ENCODE measurements around the gene DRC3. TPM values are rescaled to one million over a fixed set of nuclear protein-coding genes. Genes with fewer than 3 reads are reported as not detected.
A peak's percentile ranks its signal among the peaks of the same experiment; 100 is the strongest.

The DRC3 gene
- total RNA-seq, 1 experiment from 2014 or later: 2.4 TPM

- no peaks in the 10 kb centered on the region for H3K79me2 ChIP-seq (ENCODE audit: insufficient read depth, low read length)
- TF ChIP-seq CTCF (IDR thresholded peaks at IDR 0.05 in 2 of 3, conservative IDR thresholded peaks at IDR 0.05 in 1 of 3; ENCODE audit: borderline replicate concordance in 1 of 3, insufficient read depth in 1 of 3, low read depth in 2 of 3, low read length in 2 of 3) (0 out of 6 replicates have a peak, but pooled peaks of 1 of the 3 experiments have one; percentile 5), REST (IDR thresholded peaks at IDR 0.05; ENCODE audit: low read depth) (no peak), SRF (IDR thresholded peaks at IDR 0.05; ENCODE audit: low read depth) (no peak)
- ChIA-PET CTCF (interaction anchor here (0.6 to 1.2 kb wide), 3 partner anchors 50 to 101 kb away, joined by 3 to 6 read pairs (median 5); no protein-coding TSS in a partner anchor), POLR2A (interaction anchor here (0.9 to 1.5 kb wide), 5 partner anchors 14 to 135 kb away, joined by 3 to 24 read pairs (median 6); partner anchors contain the start of gene SREBF1), RAD21 (ENCODE audit: low non-redundant PET in 1 of 2, low total read pairs in 2 of 2, uncharacterized antibody in 2 of 2, unreplicated experiment in 2 of 2) (no interaction called here)
- peak overlapping the region; percentile 82 for H3K4me2 ChIP-seq (ENCODE audit: low read length)
- no peaks in the 10 kb centered on the region for H3K9me2 ChIP-seq (ENCODE audit: insufficient read depth)
- no peak overlapping the region for H2AFZ ChIP-seq (ENCODE audit: low read depth, low read length, poor library complexity, severe bottlenecking)
- H3K4me1 ChIP-seq (ENCODE audit: control insufficient read depth in 1 of 2, insufficient read depth in 2 of 2, low read length in 2 of 2): peaks cover 11 to 23% of the 10 kb centered on the region in 2 experiments
- intact Hi-C loops (cut with micrococcal nuclease): loop anchor here (1.0 to 5.0 kb wide), 3 partner anchors 13 to 79 kb away; no protein-coding TSS in a partner anchor
- H4K20me1 ChIP-seq (ENCODE audit: insufficient read depth): no peaks in the 10 kb centered on the region
- H3K4me3 ChIP-seq (replicated peaks in 1 of 2; ENCODE audit: low read depth in 1 of 2, low read length in 2 of 2): peak overlapping the region; percentile 64 to 65
- no peaks in the 10 kb centered on the region for H3K9me3 ChIP-seq (ENCODE audit: control insufficient read depth in 1 of 2, insufficient read depth in 1 of 2, low read depth in 1 of 2, low read length in 2 of 2)
- DNase-seq (ENCODE audit: low read depth, low spot score) (no peak), ATAC-seq (peak; percentile 1)
- H3K36me3 ChIP-seq (ENCODE audit: control insufficient read depth in 1 of 2, insufficient read depth in 2 of 2, low read length in 2 of 2): no peaks in the 10 kb centered on the region
- peak overlapping the region; percentile 62; the same call in 1 of the 2 replicates for H3K27ac ChIP-seq (ENCODE audit: low read depth, low read length)
- peak overlapping the region; percentile 70 for H3K9ac ChIP-seq (ENCODE audit: low read length)
- BruUV-seq (replicated peaks): no TSS peak
- no peaks in the 10 kb centered on the region for H3K27me3 ChIP-seq (ENCODE audit: insufficient read depth, low read length)
These were observed 1.1 kb upstream of the DRC3 start for GRCh38 chr17:17971431-17972125.

All from HCT116 (cell line).